Measurements from ENCODE around the gene LYPD6.
"Not testable (repeated sequence)": the region's sequence is repeated elsewhere in the genome, so short reads cannot be mapped to it uniquely, and the experiment has no call there.

Gene LYPD6

GRCh38 chr2:149487189-149487588 is 156.8 kb downstream of the LYPD6 start:
- H3K4me3 ChIP-seq (ENCODE audit: low read depth, low read length): no peak overlapping the region
- no peak for DNase-seq (ENCODE audit: low read depth)
- TF ChIP-seq, protein P1, sequence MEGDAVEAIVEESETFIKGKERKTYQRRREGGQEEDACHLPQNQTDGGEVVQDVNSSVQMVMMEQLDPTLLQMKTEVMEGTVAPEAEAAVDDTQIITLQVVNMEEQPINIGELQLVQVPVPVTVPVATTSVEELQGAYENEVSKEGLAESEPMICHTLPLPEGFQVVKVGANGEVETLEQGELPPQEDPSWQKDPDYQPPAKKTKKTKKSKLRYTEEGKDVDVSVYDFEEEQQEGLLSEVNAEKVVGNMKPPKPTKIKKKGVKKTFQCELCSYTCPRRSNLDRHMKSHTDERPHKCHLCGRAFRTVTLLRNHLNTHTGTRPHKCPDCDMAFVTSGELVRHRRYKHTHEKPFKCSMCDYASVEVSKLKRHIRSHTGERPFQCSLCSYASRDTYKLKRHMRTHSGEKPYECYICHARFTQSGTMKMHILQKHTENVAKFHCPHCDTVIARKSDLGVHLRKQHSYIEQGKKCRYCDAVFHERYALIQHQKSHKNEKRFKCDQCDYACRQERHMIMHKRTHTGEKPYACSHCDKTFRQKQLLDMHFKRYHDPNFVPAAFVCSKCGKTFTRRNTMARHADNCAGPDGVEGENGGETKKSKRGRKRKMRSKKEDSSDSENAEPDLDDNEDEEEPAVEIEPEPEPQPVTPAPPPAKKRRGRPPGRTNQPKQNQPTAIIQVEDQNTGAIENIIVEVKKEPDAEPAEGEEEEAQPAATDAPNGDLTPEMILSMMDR (IDR thresholded peaks at IDR 0.05; ENCODE audit: low read depth, low read length, missing control alignments): no peak
- in situ Hi-C loops (cut with HindIII; ENCODE audit: low sequenced_read_pairs): no loop called here

GRCh38 chr2:149488706-149489440 is 158.5 kb downstream of the LYPD6 start:
- no peak overlapping the region for H3K4me3 ChIP-seq (ENCODE audit: low read depth, low read length)
- DNase-seq (ENCODE audit: low read depth): no peak
- in situ Hi-C loops (cut with HindIII; ENCODE audit: low sequenced_read_pairs): no loop called here
- TF ChIP-seq, protein P1 (IDR thresholded peaks at IDR 0.05; ENCODE audit: low read depth, low read length, missing control alignments): no peak

- H3K4me3 ChIP-seq (ENCODE audit: low read depth, low read length): no peak overlapping the region
- in situ Hi-C loops (cut with HindIII; ENCODE audit: low sequenced_read_pairs): no loop called here
- TF ChIP-seq, protein P1 (IDR thresholded peaks at IDR 0.05; ENCODE audit: low read depth, low read length, missing control alignments): no peak
- no peak for DNase-seq (ENCODE audit: low read depth)
Observed at GRCh38 chr2:149489452-149489851, 159.1 kb downstream of the LYPD6 start.

DNA sequence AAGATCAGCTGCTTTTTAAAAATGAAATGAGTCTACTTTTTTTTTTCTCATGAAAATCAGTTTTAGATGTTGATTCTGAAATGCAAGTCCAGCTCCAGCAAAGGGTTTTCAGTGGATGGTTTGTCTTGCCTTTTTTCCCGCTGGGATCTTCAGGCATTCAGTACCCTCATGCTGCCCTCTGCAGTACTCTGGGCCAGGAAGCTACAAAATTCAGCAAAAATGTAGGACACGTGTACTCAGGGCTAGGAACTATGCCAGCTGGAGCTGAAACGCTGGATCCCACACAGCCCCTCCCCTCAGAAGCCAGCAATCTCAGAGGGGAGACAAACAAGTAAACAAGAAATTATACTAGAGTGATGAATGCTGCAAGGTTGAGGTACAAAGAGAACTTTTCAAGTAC is 159.9 kb downstream of the LYPD6 start:
- in situ Hi-C loops (cut with HindIII; ENCODE audit: low sequenced_read_pairs): no loop called here

DNA sequence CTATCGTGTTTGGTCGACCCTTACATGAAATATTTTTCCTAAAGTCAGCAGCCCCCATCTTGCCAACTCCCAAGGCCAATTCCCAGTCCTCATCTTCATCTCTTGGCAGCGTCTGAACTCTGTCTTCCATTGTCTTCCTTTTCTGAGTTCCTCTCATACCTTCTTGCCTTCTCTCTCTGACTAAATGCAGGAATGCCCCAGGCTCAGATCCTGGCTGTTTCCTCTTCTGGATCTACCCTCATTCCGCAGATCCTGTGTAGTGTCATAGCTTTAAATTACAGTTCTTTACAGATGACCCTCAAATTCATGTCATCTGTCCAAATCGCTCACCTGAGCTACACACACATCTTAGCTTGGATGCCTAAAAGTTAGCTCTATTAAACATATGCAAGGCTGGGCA is 162.5 kb downstream of the LYPD6 start:
- TF ChIP-seq, protein P1 (IDR thresholded peaks at IDR 0.05; ENCODE audit: low read depth, low read length, missing control alignments): no peak
- no peak overlapping the region for H3K4me3 ChIP-seq (ENCODE audit: low read depth, low read length)
- in situ Hi-C loops (cut with HindIII; ENCODE audit: low sequenced_read_pairs): no loop called here
- DNase-seq (ENCODE audit: low read depth): no peak

More for the DNA sequence above, 159.9 kb downstream of the LYPD6 start:
- TF ChIP-seq, protein P1 (IDR thresholded peaks at IDR 0.05; ENCODE audit: low read depth, low read length, missing control alignments): peak; percentile 16
- no peak for DNase-seq (ENCODE audit: low read depth)
- H3K4me3 ChIP-seq (ENCODE audit: low read depth, low read length): no peak overlapping the region

- in situ Hi-C loops (cut with HindIII; ENCODE audit: low sequenced_read_pairs): not testable (repeated sequence)
Observed at GRCh38 chr2:149499204-149499603, 168.8 kb downstream of the LYPD6 start.

GRCh38 chr2:149506808-149507207 is 176.4 kb downstream of the LYPD6 start:
- DNase-seq (ENCODE audit: low read depth); H3K4me3 ChIP-seq (ENCODE audit: low read depth, low read length); in situ Hi-C loops (cut with HindIII; ENCODE audit: low sequenced_read_pairs): not testable (repeated sequence)

More at GRCh38 chr2:149499204-149499603, 168.8 kb downstream of the LYPD6 start:
- H3K4me3 ChIP-seq (ENCODE audit: low read depth, low read length); DNase-seq (ENCODE audit: low read depth): not testable (repeated sequence)

Data from astrocyte of the cerebellum (primary cell).